Measurements from ENCODE around the gene CDKAL1.

Gene CDKAL1

DNA sequence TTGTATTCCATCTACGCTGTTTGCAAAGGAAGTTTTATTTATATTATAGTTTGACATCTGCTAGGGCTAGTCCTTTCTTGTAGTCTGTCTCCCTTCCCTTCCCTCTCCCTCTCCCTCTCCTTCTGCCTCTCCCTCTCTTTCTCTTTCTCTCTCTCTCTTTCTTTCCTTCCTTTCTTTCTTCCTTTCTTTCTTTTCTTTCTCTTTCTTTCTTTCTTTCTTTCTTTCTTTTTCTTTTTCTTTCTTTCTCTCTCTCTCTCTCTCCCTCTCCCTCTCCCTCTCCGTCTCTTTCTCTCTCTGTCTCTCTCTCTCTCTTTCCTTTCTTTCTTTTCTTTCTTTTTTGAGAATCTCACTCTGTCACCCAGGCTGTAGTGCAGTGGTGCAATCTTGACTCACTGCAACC lies 137.8 kb downstream of the CDKAL1 start:
- DNase-seq (ENCODE audit: low read depth in 1 of 2, low spot score in 1 of 2) = no peak
- Histone ChIP-seq H3K4me3 (replicated peaks; ENCODE audit: insufficient read depth, low read length) (no peak overlapping the region), H3K27me3 (ENCODE audit: insufficient read depth, poor library complexity, severe bottlenecking) (no peaks in the 10 kb centered on the region), H3K27ac (replicated peaks) (no peak overlapping the region)
- no peak for TF ChIP-seq POLR2AphosphoS5 (IDR thresholded peaks at IDR 0.05; ENCODE audit: low read depth)
- no peak for TF ChIP-seq GABPA (IDR thresholded peaks at IDR 0.05; ENCODE audit: low read depth)
- TF ChIP-seq, protein P1, sequence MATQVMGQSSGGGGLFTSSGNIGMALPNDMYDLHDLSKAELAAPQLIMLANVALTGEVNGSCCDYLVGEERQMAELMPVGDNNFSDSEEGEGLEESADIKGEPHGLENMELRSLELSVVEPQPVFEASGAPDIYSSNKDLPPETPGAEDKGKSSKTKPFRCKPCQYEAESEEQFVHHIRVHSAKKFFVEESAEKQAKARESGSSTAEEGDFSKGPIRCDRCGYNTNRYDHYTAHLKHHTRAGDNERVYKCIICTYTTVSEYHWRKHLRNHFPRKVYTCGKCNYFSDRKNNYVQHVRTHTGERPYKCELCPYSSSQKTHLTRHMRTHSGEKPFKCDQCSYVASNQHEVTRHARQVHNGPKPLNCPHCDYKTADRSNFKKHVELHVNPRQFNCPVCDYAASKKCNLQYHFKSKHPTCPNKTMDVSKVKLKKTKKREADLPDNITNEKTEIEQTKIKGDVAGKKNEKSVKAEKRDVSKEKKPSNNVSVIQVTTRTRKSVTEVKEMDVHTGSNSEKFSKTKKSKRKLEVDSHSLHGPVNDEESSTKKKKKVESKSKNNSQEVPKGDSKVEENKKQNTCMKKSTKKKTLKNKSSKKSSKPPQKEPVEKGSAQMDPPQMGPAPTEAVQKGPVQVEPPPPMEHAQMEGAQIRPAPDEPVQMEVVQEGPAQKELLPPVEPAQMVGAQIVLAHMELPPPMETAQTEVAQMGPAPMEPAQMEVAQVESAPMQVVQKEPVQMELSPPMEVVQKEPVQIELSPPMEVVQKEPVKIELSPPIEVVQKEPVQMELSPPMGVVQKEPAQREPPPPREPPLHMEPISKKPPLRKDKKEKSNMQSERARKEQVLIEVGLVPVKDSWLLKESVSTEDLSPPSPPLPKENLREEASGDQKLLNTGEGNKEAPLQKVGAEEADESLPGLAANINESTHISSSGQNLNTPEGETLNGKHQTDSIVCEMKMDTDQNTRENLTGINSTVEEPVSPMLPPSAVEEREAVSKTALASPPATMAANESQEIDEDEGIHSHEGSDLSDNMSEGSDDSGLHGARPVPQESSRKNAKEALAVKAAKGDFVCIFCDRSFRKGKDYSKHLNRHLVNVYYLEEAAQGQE (IDR thresholded peaks at IDR 0.05; ENCODE audit: insufficient replicate concordance, low read depth) = no peak
- TF ChIP-seq, protein P2, sequence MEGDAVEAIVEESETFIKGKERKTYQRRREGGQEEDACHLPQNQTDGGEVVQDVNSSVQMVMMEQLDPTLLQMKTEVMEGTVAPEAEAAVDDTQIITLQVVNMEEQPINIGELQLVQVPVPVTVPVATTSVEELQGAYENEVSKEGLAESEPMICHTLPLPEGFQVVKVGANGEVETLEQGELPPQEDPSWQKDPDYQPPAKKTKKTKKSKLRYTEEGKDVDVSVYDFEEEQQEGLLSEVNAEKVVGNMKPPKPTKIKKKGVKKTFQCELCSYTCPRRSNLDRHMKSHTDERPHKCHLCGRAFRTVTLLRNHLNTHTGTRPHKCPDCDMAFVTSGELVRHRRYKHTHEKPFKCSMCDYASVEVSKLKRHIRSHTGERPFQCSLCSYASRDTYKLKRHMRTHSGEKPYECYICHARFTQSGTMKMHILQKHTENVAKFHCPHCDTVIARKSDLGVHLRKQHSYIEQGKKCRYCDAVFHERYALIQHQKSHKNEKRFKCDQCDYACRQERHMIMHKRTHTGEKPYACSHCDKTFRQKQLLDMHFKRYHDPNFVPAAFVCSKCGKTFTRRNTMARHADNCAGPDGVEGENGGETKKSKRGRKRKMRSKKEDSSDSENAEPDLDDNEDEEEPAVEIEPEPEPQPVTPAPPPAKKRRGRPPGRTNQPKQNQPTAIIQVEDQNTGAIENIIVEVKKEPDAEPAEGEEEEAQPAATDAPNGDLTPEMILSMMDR (IDR thresholded peaks at IDR 0.05; ENCODE audit: insufficient read depth, low read length) = no peak
- TF ChIP-seq SPI1 (IDR thresholded peaks at IDR 0.05; ENCODE audit: borderline replicate concordance, low read depth) = no peak

DNA sequence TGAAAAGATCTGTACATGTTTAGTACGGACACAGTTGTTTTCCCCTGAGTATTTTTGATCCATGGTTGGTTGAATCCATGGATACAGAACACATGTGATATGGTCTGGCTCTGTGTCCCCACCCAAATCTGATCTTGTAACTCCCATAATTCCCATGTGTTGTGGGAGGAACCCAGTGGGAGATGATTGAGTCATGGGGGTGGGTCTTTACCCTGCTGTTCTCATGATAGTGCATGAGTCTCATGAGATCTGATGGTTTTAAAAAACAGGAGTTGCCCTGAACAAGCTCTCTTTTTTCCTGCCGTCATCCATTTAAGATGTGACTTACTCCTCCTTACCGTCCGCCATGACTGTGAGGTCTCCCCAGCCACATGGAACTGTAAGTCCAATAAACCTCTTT lies 139.2 kb downstream of the CDKAL1 start:
- H3K27me3 ChIP-seq (ENCODE audit: insufficient read depth, poor library complexity, severe bottlenecking) = no peaks in the 10 kb centered on the region
- no peak for DNase-seq (ENCODE audit: low read depth in 1 of 2, low spot score in 1 of 2)
- TF ChIP-seq POLR2AphosphoS5 (IDR thresholded peaks at IDR 0.05; ENCODE audit: low read depth) = no peak
- H3K4me3 ChIP-seq (replicated peaks; ENCODE audit: insufficient read depth, low read length) = no peak overlapping the region
- H3K27ac ChIP-seq (replicated peaks) = no peak overlapping the region

DNA sequence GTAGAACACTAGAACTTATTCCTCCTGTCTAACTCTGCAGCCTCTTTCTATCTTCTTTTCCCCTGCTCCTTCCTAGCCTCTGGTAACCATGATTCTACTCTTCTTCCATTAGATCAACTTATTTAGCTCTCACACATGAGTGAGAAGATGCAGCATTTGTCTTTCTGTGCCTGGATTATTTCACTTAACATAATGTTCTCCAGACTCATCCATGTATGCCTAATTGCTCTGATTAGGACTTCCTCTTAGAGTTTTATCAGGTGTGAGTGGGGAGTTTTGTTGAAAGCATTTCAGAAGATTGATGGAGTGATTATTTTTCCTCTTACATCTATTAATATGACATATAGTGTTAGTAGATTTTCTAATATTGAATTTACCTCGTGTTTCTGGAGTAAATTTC lies 140.4 kb downstream of the CDKAL1 start:
- Histone ChIP-seq H3K27ac (replicated peaks) (no peak overlapping the region), H3K27me3 (ENCODE audit: insufficient read depth, poor library complexity, severe bottlenecking) (no peaks in the 10 kb centered on the region), H3K4me3 (replicated peaks; ENCODE audit: insufficient read depth, low read length) (no peak overlapping the region)
- TF ChIP-seq, protein P2 (IDR thresholded peaks at IDR 0.05; ENCODE audit: insufficient read depth, low read length) = no peak
- TF ChIP-seq, protein P1 (IDR thresholded peaks at IDR 0.05; ENCODE audit: insufficient replicate concordance, low read depth) = no peak
- TF ChIP-seq GABPA (IDR thresholded peaks at IDR 0.05; ENCODE audit: low read depth) (no peak), POLR2AphosphoS5 (IDR thresholded peaks at IDR 0.05; ENCODE audit: low read depth) (no peak), SPI1 (IDR thresholded peaks at IDR 0.05; ENCODE audit: borderline replicate concordance, low read depth) (no peak)
- DNase-seq (ENCODE audit: low read depth in 1 of 2, low spot score in 1 of 2) = no peak

DNA sequence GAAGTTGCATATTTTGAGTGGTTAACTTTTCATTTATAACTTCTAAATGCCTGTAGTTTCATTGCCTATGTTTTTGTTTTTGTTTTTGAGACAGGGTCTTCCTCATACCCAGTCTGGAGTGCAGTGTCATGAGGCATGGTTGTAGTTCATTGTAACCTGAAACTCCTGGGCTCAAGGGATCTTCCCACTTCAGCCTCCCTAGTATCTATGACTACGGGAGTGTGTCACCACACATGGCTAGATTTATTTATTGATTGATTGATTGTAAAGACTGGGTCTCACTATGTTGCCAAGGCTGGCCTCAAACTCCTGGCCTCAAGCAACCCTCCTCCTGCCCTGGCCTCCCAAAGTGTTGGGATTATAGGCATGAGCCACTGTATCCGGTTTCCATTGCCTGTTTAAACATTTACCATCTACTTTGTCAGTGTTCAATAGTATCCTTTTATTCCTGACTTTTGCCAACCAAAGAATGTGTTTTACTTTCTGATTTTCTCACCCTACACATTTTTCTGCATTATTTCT lies 144.6 kb downstream of the CDKAL1 start:
- no peak for DNase-seq (ENCODE audit: low read depth in 1 of 2, low spot score in 1 of 2)
- TF ChIP-seq SPI1 (IDR thresholded peaks at IDR 0.05; ENCODE audit: borderline replicate concordance, low read depth) (no peak), POLR2AphosphoS5 (IDR thresholded peaks at IDR 0.05; ENCODE audit: low read depth) (no peak), GABPA (IDR thresholded peaks at IDR 0.05; ENCODE audit: low read depth) (no peak)
- TF ChIP-seq, protein P1 (IDR thresholded peaks at IDR 0.05; ENCODE audit: insufficient replicate concordance, low read depth) = no peak
- TF ChIP-seq, protein P2 (IDR thresholded peaks at IDR 0.05; ENCODE audit: insufficient read depth, low read length) = no peak
- H3K27me3 ChIP-seq (ENCODE audit: insufficient read depth, poor library complexity, severe bottlenecking) = no peaks in the 10 kb centered on the region

More for the DNA sequence above, 144.6 kb downstream of the CDKAL1 start:
- H3K27ac ChIP-seq (replicated peaks) = no peak overlapping the region
- no peak overlapping the region for H3K4me3 ChIP-seq (replicated peaks; ENCODE audit: insufficient read depth, low read length)
